GM19452 (cell line): Measurements from ENCODE around the gene KPNA6.
"Not testable (repeated sequence)": the region's sequence is repeated elsewhere in the genome, so short reads cannot be mapped to it uniquely, and the experiment has no call there.

Source experiments
- ATAC-seq: cut with Tn5 transposase; IDR thresholded peaks from one replicate; pipeline ENCODE4 v1.9.1; 2021; ENCODE audit not compliant: unreplicated experiment

Gene KPNA6

DNA sequence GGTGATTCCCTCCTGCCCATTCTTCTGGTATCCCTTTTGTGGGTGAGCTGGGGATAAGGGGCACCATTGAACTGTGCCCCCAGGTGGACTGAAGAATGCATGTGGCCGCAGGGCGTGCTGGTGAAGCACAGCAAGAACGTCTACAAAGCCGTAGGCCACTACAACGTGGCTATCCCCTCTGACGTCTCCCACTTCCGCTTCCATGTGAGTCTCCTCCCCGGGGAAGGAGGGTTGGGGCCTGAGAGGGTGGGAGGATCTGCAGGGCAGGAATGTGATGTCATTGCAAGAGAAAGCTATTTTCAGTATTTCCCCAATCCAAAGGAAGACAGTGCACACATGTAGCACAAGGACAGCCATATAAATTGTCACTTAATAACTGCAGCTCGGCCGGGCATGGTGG is 7.5 kb upstream of the KPNA6 start:
- no peak for ATAC-seq

DNA sequence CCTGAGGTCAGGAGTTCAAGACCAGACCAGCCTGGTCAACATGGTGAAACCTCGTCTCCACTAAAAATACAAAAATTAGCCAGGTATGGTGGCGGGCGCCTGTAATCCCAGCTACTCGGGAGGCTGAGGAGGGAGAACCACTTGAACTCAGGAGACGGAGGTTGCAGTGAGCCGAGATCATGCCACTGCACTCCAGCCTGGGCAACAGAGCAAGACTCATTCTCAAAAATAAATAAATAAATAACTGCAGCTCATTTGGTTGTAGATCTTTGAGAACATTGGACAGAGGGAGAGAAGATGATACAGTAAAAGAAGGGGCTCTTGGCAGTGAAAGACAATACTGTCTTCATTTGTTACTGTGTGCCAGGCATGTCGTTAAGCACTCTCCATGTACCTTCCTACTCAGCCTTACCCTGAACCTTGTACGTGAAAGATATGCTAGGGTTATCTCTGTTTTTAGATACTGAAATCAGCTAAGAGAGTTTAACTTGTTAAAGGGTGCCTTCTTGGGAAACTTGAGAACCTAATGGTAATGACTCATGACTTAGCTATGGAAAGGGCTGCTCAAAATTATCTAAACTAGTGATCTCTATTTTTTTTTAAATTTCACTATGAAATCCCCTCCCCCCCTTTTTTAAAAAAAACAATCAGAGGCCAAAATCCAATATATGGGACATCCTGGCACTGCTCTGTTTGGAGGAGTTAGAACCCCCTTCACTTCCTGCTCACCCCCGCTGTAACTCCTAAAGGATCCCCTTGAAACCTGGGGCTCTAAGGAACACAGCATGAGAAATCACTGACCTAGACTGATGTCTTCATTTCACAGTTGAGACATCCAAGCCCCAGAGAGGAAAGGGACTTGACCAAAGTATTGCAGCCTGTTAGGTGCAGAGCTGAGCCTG is 6.8 kb upstream of the KPNA6 start:
- ATAC-seq = no peak

DNA sequence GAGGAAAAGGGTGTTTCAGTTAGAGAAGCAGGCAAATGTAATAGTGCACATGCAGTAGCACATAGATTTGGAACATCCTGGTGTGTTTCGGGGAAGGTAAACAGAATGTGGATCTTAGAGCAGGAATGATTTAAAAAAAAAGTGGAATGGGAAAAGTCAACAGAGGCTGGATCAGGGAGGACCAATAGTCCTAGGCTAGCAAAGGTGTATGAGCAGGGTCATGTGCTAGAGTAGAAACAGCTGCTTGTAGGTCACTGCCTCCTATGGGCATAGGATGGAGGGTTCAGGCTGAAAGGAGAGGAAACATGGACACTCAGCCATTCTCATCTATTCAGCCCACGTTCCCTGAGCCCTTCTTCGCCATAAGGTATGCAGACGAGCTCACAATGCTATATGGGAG is 3.7 kb upstream of the KPNA6 start:
- ATAC-seq = no peak

DNA sequence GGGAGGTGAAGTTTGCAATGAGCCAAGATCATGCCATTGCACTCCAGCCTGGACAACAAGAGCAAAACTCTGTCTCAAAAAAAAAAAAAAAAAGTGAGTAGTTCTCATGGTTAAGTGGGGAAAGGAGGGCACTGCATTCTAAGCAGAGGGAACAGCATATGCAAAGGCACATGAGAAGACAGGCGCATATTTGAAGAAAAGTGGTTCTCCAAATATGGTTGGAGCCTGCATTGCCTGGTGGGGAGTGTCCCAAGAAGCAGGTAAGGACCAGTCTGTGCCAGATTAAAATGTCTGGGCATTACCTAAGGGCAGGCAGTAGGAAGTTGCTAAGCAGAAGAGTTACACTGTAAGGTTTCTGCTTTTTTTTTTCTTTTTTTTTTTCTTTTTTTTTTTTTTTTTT is 2.5 kb upstream of the KPNA6 start:
- no peak for ATAC-seq

DNA sequence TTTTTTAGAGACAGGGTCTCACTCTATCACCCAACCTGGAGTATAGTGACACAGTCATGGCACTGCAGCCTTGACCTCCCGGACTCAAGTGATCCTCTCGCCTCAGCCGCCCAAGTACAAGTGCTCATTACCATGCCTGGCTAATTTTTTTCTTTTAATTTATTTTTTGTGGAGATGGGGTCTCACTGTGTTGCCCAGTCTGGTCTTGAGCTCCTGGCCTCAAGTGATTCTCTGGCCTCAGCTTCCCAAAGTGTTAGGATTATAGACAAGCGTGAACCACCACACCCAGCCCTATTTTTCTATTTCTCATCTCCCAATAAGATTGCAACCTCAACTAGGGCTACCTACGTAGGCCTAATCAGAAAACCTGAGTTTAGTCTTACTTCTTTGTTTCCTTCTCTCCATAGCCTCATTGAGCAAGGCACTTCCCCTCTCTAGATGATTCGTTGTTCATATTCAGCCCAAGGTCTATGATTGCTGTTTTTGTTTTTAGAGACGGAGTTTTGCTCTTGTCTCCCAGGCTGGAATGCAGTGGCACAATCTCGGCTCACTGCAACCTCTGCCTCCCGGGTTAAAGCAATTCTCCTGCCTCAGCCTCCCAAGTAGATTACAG is 1.1 kb upstream of the KPNA6 start:
- no peak for ATAC-seq

DNA sequence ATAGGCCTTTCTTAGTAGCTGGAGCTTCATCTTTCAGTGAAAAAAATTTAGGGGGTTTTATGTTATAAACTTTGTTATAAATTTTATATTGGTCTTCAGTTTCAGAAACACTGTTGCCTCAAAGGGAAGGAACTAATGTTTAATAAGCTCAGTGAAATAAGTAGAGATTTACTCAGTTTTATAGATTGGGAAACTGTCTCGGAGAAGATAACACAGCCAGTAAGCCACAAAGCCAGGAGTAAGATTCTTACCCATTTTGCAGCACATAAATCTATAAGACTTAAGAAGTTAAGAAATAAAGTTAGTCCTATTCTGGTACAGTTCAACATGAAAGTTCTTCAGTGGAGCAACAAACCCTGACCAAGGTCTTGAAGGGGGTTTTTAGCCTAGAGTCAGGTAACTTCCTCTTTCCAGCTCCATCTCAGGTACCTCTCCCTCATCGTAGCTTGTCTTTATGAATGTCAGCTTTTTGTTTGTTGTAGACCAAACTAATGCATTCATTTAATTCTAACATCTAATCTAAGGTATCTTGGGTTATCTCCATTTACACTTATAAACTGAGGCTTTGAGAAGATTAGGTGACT is 3.3 kb downstream of the KPNA6 start:
- no peak for ATAC-seq

DNA sequence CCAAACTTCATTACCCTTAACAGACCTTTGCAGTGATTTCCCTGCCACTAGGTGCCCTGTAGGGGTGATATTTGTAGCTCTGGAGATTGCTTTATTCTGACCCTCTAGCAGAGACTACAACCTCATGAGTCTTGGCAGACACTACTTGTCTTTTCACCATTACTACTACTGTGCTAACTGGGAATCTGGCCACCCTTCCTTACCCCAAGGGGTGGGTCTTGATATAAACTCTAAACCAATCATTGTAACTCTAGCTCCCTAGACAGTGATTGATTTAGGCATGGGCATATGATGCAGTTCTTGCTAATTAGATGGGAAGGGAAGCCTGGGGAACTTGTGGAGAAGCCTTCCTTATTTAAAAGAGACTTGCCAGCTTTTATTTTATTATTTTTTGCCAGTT is 3.9 kb downstream of the KPNA6 start:
- ATAC-seq = no peak

DNA sequence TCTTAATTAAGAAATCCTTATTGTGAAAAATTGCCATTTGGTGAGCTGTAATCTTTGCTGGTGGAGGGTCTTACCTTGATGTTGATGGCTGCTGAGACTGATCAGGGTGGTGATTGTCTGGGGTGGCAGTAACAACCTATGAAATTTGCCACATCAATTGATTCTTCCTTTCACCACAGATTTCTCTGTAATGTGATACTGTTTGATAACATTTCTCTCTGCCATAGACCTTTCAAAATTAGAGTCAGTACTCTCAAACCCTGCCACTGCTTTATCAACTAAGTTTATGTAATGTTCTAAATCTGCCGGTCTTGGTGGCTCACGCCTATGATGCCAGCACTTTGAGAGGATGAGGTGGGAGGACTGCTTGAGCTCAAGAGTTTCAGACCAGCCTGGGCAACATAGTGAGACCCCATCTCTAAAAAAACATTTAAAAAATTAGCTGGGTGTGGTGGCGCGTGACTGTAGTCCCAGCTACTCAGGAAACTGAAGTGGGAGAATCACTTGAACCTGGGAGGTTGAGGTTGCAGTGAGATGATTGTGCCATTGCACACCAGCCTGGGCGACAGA is 5.0 kb downstream of the KPNA6 start:
- no peak for ATAC-seq

DNA sequence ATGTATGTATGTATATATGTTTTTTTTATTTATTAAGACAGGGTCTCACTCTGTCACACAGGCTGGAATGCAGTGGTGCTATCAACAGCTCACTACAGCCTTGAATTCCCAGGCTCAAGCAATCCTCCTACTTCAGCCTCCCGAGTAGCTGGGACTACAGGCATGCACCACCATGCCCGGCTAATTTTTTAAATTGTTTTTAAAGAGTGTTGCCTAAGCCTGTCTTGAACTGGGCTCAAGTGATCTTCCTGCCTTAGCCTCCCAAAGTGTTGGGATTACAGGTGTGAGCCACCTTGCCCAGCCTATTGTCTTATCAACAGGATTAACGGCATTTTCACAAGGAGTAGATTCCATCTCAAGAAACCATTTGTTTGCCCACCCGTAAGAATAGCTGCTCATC is 5.6 kb downstream of the KPNA6 start:
- ATAC-seq = not testable (repeated sequence)

DNA sequence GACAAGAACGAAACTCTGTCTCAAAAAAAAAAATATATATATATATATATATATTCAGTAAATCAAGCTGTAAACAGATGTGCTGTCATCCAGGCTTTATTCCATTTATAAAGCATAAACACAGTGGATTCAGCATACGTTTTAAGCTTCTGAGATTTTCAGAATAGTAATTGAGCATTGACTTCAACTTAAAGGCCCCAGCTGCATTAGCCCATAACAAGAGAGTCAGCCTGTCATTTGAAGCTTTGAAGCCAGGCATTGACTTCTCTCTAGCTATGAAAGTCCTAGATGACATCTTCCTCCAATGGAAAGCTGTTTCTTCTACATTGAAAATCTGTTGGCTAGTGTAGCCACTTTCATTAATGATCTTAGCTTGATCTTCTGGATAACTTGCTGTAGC is 6.6 kb downstream of the KPNA6 start:
- ATAC-seq = no peak

DNA sequence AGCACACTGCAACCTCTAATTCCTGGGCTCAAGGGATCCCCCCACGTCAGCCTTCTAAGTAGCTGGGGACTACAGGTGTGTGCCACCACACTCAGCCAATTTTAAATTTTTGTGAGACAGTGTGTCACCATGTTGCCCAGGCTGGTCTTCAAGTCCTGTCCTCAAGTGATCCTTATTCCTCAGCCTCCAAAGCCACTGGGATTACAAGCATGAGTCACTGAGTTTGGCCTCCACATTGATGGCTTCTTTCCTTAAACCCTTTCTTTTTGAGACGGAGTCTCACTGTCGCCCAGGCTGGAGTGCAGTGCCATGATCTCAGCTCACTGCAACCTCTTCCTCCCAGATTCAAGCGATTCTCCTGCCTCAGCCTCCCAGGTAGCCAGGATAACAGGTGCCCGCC is 7.6 kb downstream of the KPNA6 start:
- no peak for ATAC-seq

DNA sequence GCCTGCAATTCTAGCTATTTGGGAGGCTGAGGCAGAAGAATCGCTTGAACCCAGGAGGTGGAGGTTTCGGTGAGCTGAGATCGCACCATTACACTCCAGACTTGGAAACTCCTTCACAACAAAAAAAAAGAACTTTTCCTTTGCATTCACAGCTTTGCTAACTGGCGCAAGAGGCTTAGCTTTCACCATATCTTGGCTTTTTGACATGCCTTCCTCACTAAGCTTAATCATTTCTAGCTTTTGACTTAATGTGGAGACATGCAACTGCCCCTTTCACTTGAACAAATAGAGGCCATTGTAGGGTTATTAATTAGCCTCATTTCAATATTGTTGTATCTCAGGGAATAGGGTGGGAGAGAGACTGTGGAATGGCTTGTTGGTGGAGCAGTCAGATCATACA is 8.7 kb downstream of the KPNA6 start:
- ATAC-seq = no peak

DNA sequence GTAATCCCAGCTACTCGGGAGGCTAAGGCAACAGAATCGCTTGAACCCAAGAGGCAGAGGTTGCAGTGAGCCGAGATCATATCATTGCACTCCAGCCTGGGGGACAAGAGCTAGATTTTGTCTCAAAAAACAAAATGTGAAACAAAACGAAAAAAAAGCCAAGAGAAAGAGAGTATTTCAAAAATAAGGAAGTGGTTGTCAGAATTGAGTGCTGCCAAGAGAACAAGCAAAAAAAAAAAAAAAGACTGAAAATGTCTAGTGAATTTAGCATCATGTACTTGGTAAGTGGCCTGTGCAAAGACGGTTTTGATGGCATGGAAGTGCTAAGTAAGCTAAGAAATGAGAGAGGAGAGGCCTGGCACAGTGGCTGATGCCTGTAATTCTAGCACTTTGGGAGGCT is 14.3 kb downstream of the KPNA6 start:
- no peak for ATAC-seq

DNA sequence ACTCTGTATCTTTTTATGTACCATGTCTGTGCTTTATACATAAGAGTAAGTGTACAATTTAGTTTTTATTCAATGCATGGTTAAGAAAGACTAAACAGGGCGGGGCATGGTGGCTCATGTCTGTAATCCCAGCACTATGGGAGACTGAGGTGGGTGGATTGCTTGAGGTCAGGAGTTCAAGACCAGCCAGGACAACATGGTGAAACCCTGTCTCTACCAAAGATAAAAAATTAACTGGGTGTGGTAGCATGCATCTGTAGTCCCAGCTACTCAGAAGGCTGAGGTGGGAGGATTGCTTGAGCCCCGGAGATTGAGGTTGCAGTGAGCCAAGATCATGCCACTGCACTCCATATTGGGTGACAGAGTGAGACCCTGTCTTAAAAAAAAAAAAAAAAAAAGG is 15.5 kb downstream of the KPNA6 start:
- not testable (repeated sequence) for ATAC-seq

DNA sequence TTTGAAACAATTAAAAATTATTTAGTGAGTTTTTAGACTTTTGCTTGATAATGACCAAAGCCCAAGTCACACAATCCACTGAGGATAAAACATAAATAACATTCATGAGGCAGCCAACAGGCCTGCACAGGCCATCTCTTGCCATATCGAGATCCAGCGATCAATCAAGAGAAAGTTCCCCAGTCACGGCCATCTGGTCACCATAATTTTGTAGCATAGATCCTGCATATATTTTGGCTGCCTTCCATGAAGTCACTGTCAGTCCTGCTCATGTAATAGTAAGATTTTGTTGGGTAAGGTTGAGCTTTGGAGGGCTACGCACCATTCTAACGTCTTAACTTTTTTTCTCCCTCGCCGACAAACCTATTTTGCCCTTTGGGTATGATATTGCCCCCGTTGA is 17.5 kb downstream of the KPNA6 start:
- ATAC-seq = no peak

DNA sequence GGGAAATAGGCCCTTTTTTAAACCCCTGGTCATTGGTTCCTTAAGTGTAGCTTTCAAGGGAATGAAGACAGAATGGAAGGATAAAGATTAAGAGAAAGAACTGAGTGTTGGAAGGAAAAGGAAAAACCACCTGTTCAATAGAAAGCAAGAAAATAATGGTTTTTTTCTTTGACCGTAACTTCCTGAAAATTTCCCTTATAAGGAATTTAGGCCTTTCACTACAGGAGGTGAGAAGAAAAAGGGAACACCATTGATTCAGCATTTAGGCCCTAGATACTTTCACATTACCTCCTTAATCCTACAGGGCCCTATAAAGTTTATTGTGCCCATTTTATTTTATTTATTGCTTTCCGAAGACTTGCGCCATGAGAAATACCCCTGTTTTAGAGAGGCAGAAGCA is 18.9 kb downstream of the KPNA6 start:
- ATAC-seq = no peak

DNA sequence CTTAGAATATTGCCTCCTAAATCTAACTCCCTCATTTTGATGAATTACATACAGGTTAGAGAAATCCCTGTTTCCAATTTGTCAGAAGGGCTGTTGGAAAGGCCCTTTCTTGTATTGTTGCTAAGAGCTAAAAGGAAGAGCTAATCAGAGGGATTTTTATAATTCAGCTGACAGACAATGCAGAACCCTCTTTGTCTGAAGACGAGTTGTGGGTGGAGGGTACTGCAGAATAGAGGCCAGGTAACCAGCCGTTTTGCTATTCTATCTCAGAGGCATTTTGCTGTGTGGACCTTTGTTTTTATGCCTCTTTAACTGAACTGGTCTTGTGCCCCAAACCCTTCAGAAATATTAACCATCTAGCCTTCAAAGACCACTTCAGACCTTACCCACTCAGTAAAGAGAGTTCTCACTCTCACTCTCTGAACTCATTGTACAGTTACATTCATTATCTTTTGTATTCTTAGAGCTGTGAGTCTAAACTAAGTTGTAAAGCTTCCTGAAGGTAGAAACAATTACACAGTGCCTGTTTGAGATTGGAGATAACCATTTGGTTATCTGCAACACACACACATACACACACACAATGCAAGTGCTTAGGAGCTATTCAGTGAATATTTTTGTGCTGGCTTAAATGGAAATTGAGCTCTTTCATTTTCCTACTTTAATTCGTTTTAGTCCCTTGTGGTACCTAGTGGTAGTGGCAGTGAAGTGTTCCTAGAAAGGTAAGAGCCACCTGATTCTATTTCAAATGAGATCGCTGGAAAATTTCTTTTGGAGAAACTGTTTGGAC is 19.7 kb downstream of the KPNA6 start:
- no peak for ATAC-seq

DNA sequence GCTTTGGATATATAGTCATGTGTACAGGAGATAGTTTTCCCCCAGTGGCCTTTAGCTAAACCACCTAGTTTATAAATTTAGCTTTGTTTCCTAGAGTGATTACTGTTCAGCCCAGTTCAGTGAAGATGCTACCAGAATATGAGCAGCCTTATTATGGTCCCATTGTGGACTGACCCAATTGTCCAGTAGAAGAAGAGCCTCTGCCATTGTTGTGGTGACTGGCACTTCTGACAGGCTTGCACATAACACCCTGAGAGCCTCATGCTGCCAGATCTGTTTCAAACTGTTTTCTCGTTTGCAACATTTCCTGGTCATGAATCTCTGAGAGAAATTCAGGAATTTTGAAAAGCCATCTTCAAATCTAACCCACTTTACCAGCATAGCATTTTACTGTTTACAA is 20.6 kb downstream of the KPNA6 start:
- ATAC-seq = no peak

DNA sequence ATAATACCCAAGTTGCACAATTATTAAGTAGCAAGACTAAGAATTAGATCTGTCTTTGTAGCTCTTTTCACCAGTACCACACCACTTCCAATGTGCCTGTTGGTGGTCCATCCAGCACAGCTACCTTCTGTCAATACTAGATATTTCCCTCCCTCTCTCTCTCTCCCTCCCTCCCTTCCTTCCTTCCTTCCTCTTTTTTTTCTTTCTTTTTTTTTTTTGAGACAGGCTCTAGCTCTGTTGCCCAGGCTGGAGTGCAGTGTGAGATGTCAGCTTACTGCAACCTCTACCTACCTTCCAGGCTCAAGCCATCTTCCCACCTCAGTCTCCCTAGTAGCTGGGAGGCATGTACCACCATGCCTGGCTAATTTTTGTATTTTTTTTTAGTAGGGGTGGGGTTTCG is 21.1 kb downstream of the KPNA6 start:
- no peak for ATAC-seq

DNA sequence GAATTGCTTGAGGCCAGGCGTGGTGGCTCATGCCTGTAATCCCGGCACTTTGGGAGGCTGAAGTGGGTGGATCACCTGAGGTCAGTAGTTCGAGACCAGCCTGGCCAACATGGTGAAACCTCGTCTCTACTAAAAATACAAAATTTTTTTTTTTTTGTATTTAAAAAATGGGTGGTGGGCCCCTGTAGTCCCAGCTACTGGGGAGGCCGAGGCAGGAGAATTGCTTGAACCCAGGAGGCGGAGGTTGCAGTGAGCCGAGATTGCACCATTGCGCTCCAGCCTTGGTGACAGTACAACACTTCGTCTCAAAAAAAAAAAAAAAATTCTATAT is 26.1 kb downstream of the KPNA6 start:
- ATAC-seq = not testable (repeated sequence)

DNA sequence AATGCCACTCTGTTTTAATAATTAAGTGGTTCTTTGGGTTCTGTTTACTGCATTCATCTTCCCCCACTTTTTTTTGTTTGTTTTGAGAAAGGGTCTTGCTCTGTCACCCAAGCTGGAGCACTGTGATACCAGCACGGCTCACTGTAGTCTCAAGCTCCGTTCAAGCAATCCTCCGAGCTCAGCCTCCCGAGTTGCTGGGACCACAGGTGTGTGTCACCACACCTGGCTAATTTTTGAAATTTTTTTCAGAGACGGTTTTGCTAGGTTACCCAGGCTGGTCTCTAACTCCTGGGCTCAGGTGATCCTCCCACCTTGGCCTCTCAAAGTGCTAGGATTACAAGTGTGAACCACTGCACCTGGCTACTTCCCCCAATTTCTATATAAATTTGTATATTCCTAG is 29.3 kb downstream of the KPNA6 start:
- no peak for ATAC-seq
